Activated naive CD4-positive, alpha-beta T cell treated with Interleukin-2 at 50 U/mL for 16 hours (primary cell): ENCODE results near the gene ZCCHC9.
"Not testable (repeated sequence)": the region's sequence is repeated elsewhere in the genome, so short reads cannot be mapped to it uniquely, and the experiment has no call there.

Experiments
- DNase-seq: peaks from one replicate; pipeline ENCODE4 v3.0.0-alpha.2; 2020

The ZCCHC9 gene

DNA sequence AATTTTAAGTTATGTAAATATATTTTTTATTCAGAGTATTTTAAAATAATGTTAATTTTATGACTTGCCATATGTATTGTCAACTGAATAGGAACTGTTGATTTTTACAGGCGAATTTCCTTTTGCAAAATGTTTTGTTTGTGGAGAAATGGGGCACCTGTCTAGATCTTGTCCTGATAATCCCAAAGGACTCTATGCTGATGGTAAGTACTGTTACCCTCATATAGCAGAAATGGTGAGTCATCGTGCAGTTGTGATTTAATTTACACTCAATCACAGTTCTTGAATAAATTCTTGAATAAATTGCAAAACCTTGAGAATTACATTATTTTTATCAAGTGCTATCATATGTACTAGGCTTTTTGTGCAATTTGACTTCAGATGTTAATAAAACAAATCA, 7.4 kb downstream of the ZCCHC9 start:
- DNase-seq, result no peak

DNA sequence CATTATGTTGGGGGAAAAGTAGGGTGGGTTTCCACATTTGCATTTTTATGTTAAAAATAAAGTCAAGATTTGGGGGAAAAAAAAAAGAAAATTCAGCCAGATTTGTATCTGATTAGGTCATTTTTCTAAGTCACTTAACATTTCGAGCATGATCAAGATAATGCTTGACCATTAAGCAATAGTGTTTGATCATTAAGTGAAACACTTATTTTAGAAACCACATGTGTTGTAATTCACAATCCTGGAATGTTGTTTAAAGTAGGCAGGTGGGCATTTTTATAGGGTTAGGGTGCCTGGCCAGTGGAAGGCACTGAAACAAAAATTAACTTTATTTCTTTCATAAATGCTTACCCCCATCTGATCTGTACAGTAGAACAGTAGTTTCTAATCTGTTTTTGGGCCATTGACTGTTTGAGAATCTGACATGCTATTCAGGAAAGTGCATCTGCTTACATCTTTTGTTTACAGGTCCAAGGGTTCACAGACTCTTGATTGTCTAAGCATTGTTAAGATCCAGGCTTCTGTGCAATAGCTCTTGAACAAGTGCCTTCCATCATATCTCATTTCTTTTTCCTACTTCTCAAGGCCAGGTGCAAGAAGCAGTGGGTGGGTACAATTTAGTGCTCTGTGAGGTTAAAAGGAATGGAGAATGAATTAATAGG, 9.1 kb downstream of the ZCCHC9 start:
- DNase-seq, result no peak

DNA sequence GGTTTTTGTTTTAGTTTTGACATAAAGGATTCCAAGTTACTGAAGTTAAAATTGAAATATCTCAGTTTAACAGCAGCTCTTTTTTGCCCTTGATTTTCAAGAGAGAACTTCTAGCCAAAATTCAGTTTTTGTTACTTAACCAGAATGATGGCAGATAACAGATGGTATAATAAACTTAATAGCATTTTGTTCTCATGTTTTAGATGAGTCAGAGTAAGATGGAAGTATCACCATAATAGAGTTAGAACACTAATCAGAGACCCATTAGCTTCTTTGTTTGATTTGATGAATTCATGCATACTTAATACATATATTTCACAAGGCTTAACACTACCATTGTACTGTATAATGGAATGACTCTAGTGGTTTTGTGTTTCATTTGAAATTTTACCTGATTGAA, 11.9 kb downstream of the ZCCHC9 start:
- no peak for DNase-seq

DNA sequence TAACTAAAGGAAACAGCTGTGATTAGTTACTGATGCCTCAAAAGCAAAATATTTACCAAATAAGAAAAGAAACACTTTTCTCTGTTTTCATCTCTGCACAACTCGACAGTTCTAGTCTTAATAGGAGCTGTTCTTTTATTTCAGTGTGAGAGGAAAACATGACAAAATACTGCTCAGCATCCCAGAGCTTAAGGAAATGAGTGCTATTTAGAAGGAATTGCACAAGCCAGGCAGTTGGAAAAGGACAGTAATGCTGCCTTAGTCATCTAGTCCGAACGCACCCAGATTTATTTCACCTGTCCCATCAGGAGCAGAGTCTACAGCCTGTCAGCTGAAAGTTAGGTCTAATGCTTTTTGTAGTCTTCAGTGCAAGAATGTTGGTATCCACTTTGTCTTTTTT, 12.3 kb downstream of the ZCCHC9 start:
- DNase-seq, result no peak

DNA sequence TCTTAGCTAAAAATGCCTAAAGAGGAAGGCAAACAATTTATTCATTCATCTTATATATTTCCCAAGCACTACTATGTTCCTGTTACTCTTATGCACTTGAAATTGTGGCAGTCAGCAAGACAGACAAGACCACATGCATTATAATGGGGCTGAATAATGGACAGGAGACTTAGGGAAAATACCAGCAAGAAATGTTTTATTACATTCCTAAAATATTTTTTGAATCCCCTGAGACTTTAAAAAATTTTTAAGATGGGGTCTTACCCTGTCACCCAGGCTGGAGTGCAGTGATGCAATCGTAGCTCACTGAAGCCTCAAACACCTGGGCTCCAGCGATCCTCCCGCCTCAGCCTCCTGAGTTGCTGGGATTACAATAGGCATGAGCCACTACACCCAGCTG, 13.2 kb downstream of the ZCCHC9 start:
- DNase-seq, result no peak

DNA sequence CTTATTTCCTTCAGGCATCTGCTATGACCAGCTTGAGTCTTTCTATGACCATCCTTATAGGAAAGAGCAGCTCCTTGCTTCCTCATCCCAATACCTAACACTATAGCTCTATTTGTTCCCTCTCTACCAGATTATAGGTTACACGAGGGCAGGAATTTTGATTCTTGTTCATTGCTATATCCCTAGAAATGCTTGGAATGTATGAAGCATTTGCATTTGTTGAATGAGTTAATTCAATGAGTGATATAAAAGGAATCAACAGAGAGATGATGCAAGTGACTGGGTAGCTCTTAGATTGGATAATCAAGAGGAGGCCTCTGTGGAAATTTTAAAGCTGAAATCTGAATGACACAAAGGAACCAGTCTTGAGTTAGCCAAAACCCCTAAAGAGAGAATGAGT, 13.9 kb downstream of the ZCCHC9 start:
- DNase-seq, result no peak

DNA sequence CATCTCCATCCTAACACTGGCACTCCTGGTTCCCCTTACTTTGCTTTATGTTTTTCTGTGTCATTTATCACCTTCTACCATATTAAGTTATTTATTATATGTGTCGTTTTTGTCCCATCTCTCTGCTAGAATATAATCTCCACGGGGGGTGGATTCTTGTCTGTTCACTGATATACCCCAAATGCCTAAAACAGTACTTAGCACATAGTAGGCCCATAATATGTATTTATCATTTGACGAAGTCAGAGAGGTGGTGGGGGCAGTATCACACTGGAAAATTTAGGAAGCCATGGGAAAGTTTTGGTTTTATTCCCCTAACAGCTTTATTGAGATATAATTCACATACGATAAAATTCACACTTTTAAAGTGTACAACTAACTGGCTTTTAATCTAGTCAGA, 14.4 kb downstream of the ZCCHC9 start:
- no peak for DNase-seq

DNA sequence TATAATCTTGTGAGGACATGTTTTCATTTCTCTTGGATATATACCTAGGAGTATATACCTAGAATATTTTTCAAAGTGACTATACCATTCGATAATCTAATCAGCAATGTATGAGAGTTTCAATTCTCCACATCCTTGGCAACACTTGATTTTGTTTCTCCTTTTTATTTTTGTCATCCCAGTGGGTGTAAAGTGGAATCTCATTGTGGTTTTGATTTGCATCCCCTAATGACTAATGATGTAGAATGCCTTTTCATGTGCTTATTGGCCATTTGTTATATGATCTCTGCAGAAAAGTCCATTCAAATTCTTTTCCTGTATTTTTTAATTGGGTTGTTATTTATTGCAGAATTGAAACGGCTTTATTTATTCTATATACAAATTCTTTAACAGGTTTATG, 15.2 kb downstream of the ZCCHC9 start:
- DNase-seq, result no peak

DNA sequence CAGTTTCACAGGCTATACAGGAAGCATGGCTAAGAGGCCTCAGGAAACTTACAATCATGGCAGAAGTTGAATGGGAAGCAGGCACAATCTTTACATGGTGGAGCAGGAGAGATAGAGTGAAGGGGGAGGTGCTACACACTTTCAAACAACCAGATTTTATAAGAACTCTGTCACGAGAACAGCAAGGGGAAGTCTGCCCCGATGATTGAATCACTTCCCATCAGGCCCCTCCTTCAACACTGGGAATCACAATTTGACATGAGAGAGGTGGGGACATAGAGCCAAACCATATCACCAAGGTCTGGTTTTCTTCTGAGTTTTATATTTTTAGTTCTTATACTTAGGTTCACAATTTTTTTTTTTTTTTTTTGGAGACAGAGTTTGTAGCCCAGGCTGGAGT, 16.1 kb downstream of the ZCCHC9 start:
- DNase-seq, result no peak

DNA sequence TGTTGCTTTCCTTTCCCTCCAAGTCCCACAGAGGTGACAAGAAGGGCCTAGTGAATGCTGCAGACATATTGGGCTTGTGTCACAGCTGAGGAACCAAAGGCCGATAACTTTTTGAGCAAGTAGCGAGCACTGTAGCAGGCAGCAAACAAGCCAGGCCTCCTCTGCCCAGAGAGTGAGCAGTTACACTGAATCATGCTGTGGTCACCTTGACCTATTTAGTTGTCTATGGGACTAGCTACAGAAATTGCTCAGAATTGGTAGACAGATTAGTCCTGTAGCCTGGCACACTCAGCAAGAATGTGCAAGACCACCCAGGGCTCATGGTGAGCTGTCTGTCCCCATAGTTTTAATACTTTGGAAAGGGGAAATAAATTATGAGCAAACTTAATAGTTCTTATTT, 25.2 kb downstream of the ZCCHC9 start:
- DNase-seq, result no peak

DNA sequence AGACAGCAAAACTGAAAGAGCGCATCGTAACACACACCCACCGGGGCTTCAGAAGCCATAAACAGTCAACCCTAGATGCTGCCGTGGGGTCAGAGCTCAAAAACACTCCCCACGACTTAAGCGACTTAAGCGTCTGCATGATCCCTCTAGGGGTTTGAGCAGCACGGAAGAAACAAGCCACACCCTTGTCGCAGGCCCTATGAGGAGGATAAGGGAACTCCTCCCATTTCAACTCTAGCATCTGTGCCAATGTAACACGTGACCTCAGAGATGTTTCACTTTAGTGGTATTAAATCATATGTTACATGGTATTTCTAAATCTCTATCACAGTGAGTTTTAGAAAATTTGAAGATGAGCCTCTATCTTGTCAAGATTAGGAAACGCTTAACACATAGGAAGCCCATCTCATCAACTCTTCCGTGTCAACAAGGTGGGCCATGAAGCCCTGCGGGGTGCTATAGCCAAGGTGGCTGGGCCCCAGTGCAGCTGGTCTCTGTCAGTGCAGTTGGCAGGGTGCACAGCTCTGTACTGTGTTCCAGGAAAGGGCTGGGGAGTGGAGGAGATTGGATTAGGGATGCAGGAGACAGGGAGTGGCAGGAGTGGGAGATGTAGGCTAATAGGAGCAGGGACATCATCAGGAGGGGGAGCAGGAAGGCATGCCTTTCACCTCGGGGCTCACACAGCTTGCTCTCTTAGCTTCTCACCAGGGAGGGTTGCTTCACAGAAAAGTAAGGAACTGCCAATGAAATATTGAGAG, 33.1 kb downstream of the ZCCHC9 start:
- no peak for DNase-seq

DNA sequence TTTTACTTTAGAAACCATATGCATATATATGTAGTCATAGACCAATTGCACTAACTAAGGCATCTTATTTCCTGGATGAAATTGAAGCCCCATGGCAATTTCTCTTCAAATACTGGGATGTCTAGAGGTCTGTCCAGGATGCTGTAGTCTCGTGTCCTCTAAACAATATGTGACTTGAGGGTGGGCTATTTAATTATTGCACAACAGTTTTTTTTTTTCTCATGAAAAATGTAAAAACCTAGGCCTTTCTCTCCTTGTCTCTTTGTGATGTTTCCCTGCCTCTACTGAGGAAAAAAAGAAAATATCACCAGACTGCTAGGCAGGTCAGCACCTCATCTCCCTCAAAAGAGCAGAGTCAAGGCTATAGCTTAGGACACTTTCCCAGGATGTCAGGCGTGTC, 34.6 kb downstream of the ZCCHC9 start:
- DNase-seq, result no peak

DNA sequence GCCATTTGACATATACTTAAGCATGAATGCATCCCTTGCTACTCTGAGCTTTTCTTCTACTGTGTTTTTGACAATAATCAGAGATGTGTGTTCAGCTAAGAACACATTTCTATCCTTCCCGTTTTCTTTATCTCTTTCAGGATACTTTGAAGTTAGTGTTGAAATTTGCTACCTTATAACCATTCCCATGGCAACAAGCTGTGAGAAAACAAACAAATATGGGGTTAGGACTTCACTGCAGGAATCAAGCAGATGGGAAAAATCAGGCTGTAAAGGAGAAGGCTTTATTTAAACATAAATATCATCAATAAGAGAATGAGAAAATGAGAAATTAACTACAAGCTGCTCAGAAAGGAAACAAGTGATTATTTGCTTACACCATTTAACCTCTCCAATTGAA, 35.2 kb downstream of the ZCCHC9 start:
- no peak for DNase-seq

DNA sequence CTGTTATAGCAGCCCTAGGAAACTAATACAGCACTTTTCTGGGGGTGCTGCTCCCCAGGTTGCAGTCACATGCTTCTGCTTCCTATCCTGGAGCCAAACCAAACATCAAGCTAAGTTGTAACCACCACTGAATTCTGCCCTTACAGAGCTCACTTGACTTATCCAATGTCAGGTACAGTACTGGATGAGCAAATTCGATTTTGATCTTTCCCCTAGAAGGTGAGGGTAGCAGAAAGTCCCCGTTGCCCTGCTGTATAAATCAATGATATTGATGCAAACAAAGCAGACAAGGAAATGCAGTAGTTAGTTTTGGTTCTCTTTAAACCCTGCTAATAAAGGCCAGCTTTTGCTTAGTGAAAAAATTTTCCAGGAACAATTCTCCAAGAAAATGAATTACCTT, 36.4 kb downstream of the ZCCHC9 start:
- DNase-seq, result no peak

DNA sequence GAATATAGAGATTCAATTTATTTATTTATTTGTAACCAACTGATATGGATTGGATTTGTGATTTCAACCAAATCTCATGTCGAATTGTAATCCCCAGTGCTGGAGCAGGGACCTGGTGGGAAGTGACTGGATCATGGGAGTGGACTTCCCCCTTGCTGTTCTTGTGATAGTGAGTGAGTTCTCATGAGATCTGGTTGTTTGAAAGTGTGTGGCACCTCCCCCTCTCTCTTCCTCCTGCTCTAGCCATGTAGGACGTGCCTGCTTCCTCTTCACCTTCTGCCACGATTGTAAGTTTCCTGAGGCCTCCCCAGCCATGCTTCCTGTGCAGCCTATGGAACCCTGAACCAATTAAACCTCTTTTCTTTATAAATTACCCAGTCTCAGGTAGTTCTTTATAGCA, 36.8 kb downstream of the ZCCHC9 start:
- not testable (repeated sequence) for DNase-seq

DNA sequence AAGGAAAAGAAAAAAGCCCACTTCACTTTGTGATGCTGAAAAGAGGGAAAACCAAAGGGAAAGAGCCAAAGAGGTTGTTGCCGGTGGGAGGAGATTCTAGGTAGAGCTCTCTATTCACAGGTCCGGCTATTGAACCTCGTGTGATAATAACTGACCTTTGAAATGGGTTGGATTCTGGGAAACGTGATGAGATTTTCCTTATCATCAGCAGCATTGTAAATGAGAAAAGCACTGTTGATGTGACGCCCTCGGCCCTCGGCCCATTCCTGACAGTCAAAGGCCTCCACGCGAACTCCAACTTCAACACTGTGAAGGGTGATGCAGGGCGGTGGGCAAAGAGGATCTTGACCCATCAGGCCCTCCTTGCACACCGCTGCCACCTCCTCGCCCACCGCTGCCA, 43.3 kb downstream of the ZCCHC9 start:
- no peak for DNase-seq

DNA sequence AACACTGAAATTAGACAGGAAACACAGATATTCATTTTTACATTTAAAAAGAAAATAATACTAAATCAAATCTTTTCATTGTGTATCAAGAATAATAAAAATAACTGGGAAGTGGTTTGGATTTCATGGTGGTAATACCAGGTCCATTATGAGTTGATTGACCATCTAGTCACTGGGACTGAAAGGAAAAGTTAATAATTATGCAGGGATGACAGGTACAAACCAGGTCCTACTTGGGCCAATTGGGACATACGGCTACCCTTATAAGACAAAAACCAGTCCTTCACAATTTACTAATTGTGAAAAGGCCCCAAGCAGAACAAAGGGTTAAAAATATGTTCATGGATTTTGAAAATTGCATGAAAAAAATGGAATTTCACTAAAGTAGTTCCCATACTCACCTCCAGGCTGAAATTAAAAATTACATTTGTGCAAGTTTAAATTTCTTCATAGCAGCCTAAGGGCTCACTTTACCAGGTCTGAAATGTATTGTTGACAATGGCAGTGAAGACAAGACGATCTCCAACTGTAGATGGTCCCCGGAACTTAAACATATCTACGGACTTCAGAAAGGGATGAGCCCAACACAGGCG, 44.1 kb downstream of the ZCCHC9 start:
- DNase-seq, result no peak

DNA sequence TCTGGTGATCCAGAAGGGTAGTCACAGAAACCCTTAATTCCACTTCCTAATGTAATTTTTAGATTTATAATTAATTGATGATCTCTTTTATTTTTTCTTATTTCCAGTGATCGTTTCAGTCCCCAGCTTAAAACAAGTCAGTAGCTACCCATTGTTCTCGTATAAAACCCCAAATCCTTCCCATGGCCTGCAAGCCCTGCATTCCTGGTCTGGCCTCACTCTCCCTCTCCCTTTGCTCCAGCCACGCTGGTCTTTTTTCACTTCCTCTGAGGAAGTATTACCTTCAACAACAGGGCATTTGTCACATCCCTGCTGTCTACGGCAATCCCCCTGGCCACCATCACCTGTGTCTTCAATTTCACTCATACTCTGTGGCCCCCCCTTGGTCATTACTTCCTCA, 47.8 kb downstream of the ZCCHC9 start:
- DNase-seq, result no peak

DNA sequence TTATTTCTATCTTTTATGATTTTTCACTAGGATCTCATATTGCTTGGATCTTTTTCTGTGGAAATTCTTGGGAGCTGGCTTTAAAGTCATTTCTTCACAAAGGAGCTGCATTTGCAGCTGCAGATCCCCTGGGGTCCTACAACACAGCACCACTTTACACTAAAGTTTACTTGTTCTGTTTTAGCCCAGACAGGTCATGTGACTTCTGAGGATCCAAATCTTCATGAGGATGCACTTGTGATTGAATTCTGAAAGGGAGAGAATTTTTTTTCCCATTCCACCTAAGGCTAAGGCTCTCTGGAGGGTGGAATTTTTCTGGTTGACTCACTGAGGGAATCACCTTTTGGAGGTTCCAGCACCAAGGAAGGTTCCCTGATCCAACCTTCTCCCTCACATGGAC, 49.1 kb downstream of the ZCCHC9 start:
- DNase-seq, result no peak

DNA sequence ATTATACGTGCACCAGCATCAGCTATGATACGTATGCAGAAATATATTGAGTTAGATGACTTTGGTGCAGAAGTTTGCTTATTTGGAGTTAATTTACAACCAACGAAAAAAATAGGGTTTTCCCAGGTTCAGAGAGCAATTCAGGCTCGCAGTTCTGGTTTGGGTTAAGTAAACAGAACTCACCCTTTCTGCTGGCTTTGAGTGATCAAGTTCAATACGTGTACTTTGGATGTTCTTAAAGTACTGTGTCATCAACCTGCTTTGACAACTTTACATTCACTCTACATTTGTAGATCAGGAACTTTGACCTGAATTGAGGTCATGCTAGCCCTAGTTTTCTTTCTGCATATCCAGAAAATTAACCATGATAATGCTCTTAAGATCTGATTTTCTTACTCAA, 51.8 kb downstream of the ZCCHC9 start:
- DNase-seq, result no peak

DNA sequence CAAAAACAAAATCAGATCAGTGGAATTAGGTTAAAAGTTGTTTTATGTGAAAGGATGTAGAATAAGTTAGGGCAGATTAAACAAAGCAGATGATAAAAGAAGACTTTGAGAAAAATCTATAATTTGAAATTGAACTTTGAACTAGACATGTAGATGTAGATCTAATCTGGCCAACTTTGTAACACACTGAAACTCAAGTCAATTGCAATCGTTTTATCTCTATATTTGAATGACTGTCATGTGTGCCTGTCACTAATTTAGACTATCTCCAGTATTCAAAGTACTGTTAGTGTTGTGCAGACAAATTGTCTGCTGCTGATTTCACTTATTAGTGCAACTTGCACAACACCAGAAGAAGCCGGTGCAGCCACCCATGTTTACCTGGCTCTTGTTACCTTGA, 52.7 kb downstream of the ZCCHC9 start:
- DNase-seq, result no peak

DNA sequence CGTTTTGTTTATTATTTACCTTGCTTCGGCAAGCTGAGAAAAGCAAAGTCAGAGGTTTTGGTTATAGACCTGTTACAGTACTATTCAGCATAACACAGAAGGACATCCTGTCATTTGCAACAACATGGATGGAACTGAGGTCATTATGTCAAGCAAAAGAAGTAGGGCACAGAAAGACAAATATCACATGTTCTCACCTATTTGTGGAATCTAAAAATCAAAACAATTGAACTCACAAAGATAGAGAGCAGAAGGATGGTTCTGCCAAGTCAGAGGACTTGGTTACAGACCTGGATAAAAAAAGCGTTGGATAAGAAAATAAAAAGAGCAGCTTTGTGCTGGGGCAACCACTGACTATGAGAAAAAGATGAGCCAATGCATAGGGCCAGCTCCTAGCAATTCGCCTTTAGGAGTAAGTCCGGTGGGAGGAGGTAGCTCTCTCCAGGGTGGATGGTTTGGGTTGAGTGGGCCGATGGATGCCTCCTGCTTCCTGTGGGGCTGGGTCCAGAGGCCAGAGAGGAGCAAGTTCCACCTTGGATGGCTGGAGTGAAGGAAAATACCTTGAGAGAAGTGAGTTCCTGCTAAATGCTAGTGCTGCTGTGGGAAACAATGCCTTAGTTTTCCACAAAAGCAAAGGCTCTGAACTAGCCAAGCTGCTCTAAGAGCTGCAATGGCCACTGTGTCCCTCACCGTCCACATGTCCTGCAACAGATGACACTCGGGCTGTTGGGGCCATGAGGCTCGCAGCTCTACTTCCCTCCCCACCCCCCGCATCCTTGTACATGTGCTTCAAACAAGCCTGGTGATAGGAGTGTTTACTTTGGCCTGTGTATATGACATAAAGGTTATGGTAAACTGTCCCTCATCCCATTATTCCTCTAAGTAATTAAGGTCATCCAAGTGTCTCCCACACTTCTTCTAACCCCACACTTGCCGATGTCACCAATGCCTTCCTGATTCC, 54.2 kb downstream of the ZCCHC9 start:
- no peak for DNase-seq

DNA sequence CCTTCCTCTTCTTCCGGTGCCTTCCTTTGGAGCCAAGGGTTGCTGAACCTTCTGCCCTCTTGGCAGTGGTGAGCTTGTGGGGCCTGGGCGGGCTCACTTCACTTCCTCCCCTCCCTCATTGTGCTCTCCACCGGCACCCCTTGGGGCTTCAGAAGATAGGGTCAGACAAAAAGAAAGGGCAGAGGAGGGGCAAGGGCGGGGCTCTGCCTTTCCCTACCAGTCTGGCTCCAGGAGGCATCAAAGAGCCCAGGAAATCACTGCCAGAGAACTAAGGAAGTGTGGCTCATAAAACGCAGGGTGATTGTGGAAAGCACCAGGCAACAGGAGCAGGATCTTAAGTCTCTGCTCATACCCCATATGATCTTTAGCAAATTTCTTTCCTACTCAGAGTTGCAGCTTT, 57.7 kb downstream of the ZCCHC9 start:
- no peak for DNase-seq
